Activated T-helper 1 cell treated with anti-CD3 and anti-CD28 coated beads, Interleukin-12 subunit alpha, Interleukin-12 subunit beta, Interleukin-2, Interleukin-4 antibody, amounts not matched to agents 30 ng/mL and 10 ng/mL and 1 ng/mL, durations not matched to agents 14 hours and 24 hours and 36 hours (primary cell): Measurements from ENCODE around the gene NLRP1. TPM values are rescaled to one million over a fixed set of nuclear protein-coding genes. Genes with fewer than 3 reads are reported as not detected.

ENCODE experiments used
- DNase-seq: peaks from one replicate; pipeline ENCODE4 v3.0.0; 2021; ENCODE audit warnings: low spot score
- H3K27ac Mint-ChIP-seq: one replicate; pipeline ENCODE4 v1.8.0; 2021; ENCODE audit warnings: mild to moderate bottlenecking, mixed read lengths
- H3K27me3 Mint-ChIP-seq: one replicate; pipeline ENCODE4 v1.8.0; 2022; ENCODE audit warnings: mild to moderate bottlenecking, moderate library complexity, mixed read lengths; ENCODE audit not compliant: insufficient read depth
- H3K36me3 Mint-ChIP-seq: one replicate; pipeline ENCODE4 v1.8.0; 2021; ENCODE audit warnings: low read depth, mixed read lengths
- H3K4me1 Mint-ChIP-seq: one replicate; pipeline ENCODE4 v1.8.0; 2021; ENCODE audit warnings: low read depth, mixed read lengths
- H3K4me3 Mint-ChIP-seq: one replicate; pipeline ENCODE4 v1.8.0; 2021; ENCODE audit warnings: mild to moderate bottlenecking, moderate library complexity, mixed read lengths
- H3K9me3 Mint-ChIP-seq: one replicate; pipeline ENCODE4 v1.8.0; 2021; ENCODE audit warnings: mixed read lengths
- intact Hi-C: fragments of 100-400 bp; cut with micrococcal nuclease; formaldehyde crosslinking; loops from one replicate; pipeline ENCODE4 v1.15.1; 2024
- total RNA-seq: library from RNA; stranded (reverse); gene quantifications from 2 replicates; pipeline ENCODE4 v1.2.3, GENCODE V29; 2022

The NLRP1 gene
- total RNA-seq, 1 donor from 2014 or later: 26.0 TPM

GRCh38 chr17:5608399-5609112 lies 24.2 kb upstream of the NLRP1 start:
- no peak for DNase-seq
- Mint-ChIP-seq H3K4me1 (no peaks in the 10 kb centered on the region), H3K27me3 (peaks cover 8% of the 10 kb centered on the region), H3K36me3 (no peaks in the 10 kb centered on the region), H3K9me3 (no peaks in the 10 kb centered on the region), H3K27ac (no peak overlapping the region), H3K4me3 (no peak overlapping the region)
- intact Hi-C loops: no loop called here

- no peak for DNase-seq
- Mint-ChIP-seq H3K4me1 (no peaks in the 10 kb centered on the region), H3K4me3 (no peak overlapping the region), H3K9me3 (no peaks in the 10 kb centered on the region), H3K27me3 (peaks cover 8% of the 10 kb centered on the region), H3K27ac (no peak overlapping the region), H3K36me3 (no peaks in the 10 kb centered on the region)
- intact Hi-C loops: no loop called here
Observed at GRCh38 chr17:5607946-5608345, 23.6 kb upstream of the NLRP1 start.

- no peak overlapping the region for H3K27ac Mint-ChIP-seq
- H3K27me3 Mint-ChIP-seq: peaks cover 16% of the 10 kb centered on the region
- intact Hi-C loops: no loop called here
- DNase-seq: no peak
- no peak overlapping the region for H3K4me3 Mint-ChIP-seq
- H3K36me3 Mint-ChIP-seq: no peaks in the 10 kb centered on the region
- no peaks in the 10 kb centered on the region for H3K9me3 Mint-ChIP-seq
- H3K4me1 Mint-ChIP-seq: no peaks in the 10 kb centered on the region
Observed at GRCh38 chr17:5605452-5605851, 21.1 kb upstream of the NLRP1 start.

- no peak for DNase-seq
- intact Hi-C loops: no loop called here
- Mint-ChIP-seq H3K27me3 (peaks cover 14% of the 10 kb centered on the region), H3K4me3 (no peak overlapping the region), H3K36me3 (no peaks in the 10 kb centered on the region), H3K27ac (no peak overlapping the region), H3K4me1 (no peaks in the 10 kb centered on the region), H3K9me3 (no peaks in the 10 kb centered on the region)
Observed at GRCh38 chr17:5600041-5600440, 15.7 kb upstream of the NLRP1 start.

GRCh38 chr17:5598457-5598856 lies 14.1 kb upstream of the NLRP1 start:
- intact Hi-C loops: no loop called here
- H3K36me3 Mint-ChIP-seq: no peaks in the 10 kb centered on the region
- no peak for DNase-seq
- H3K27me3 Mint-ChIP-seq: peaks cover 19% of the 10 kb centered on the region
- no peak overlapping the region for H3K27ac Mint-ChIP-seq
- no peaks in the 10 kb centered on the region for H3K4me1 Mint-ChIP-seq
- no peak overlapping the region for H3K4me3 Mint-ChIP-seq
- no peaks in the 10 kb centered on the region for H3K9me3 Mint-ChIP-seq

- Mint-ChIP-seq H3K4me1 (no peaks in the 10 kb centered on the region), H3K27me3 (peaks cover 21% of the 10 kb centered on the region), H3K4me3 (no peak overlapping the region), H3K9me3 (no peaks in the 10 kb centered on the region), H3K36me3 (no peaks in the 10 kb centered on the region), H3K27ac (no peak overlapping the region)
- intact Hi-C loops: no loop called here
- DNase-seq: no peak
Observed at GRCh38 chr17:5596421-5596820, 12.1 kb upstream of the NLRP1 start.

- Mint-ChIP-seq H3K36me3 (no peaks in the 10 kb centered on the region), H3K9me3 (no peaks in the 10 kb centered on the region), H3K4me1 (no peaks in the 10 kb centered on the region), H3K27ac (no peak overlapping the region), H3K27me3 (peaks cover 16% of the 10 kb centered on the region), H3K4me3 (no peak overlapping the region)
- intact Hi-C loops: no loop called here
- no peak for DNase-seq
Observed at GRCh38 chr17:5595831-5596230, 11.5 kb upstream of the NLRP1 start.

- no peak overlapping the region for H3K27ac Mint-ChIP-seq
- DNase-seq: no peak
- H3K36me3 Mint-ChIP-seq: no peaks in the 10 kb centered on the region
- H3K4me1 Mint-ChIP-seq: peaks cover 2% of the 10 kb centered on the region
- H3K9me3 Mint-ChIP-seq: no peaks in the 10 kb centered on the region
- intact Hi-C loops: loop anchor here (1.0 kb wide), 2 partner anchors 830 to 844 kb away; no protein-coding TSS in a partner anchor
- no peak overlapping the region for H3K4me3 Mint-ChIP-seq
- H3K27me3 Mint-ChIP-seq: peaks cover 19% of the 10 kb centered on the region
Observed at GRCh38 chr17:5592382-5592781, 8.1 kb upstream of the NLRP1 start.

- intact Hi-C loops: loop anchor here (1.0 kb wide), 2 partner anchors 830 to 844 kb away; no protein-coding TSS in a partner anchor
- Mint-ChIP-seq H3K27ac (no peak overlapping the region), H3K4me3 (no peak overlapping the region), H3K9me3 (no peaks in the 10 kb centered on the region), H3K36me3 (no peaks in the 10 kb centered on the region), H3K27me3 (peaks cover 18% of the 10 kb centered on the region), H3K4me1 (peaks cover 6% of the 10 kb centered on the region)
- DNase-seq: no peak
Observed at GRCh38 chr17:5591966-5592365, 7.7 kb upstream of the NLRP1 start.

GRCh38 chr17:5588584-5588983 lies 4.3 kb upstream of the NLRP1 start:
- intact Hi-C loops: loop anchor here (10.0 kb wide), 1 partner anchor 1166 kb away; the partner anchor contains the start of gene XAF1
- no peak overlapping the region for H3K4me3 Mint-ChIP-seq
- peaks cover 8% of the 10 kb centered on the region for H3K27me3 Mint-ChIP-seq
- H3K9me3 Mint-ChIP-seq: no peaks in the 10 kb centered on the region
- no peaks in the 10 kb centered on the region for H3K36me3 Mint-ChIP-seq
- DNase-seq: no peak
- H3K4me1 Mint-ChIP-seq: peaks cover 16% of the 10 kb centered on the region
- no peak overlapping the region for H3K27ac Mint-ChIP-seq

- Mint-ChIP-seq H3K27ac (peak overlapping the region; percentile 63), H3K36me3 (peaks cover 5% of the 10 kb centered on the region), H3K27me3 (peaks cover 8% of the 10 kb centered on the region), H3K4me3 (no peak overlapping the region), H3K4me1 (peaks cover 23% of the 10 kb centered on the region), H3K9me3 (no peaks in the 10 kb centered on the region)
- peak; percentile 47 for DNase-seq
- intact Hi-C loops: loop anchor here (1.0 to 10.0 kb wide), 6 partner anchors 120 to 1256 kb away; partner anchors contain the start of gene XAF1
Observed at GRCh38 chr17:5587438-5588032, 3.2 kb upstream of the NLRP1 start.

- no peaks in the 10 kb centered on the region for H3K9me3 Mint-ChIP-seq
- H3K27ac Mint-ChIP-seq: peak overlapping the region; percentile 16
- DNase-seq: no peak
- intact Hi-C loops: loop anchor here (2.0 to 10.0 kb wide), 2 partner anchors 59 to 1169 kb away; partner anchors contain the start of gene XAF1
- peaks cover 36% of the 10 kb centered on the region for H3K4me1 Mint-ChIP-seq
- H3K4me3 Mint-ChIP-seq: no peak overlapping the region
- peaks cover 4% of the 10 kb centered on the region for H3K27me3 Mint-ChIP-seq
- peaks cover 16% of the 10 kb centered on the region for H3K36me3 Mint-ChIP-seq
Observed at GRCh38 chr17:5585836-5586521, 1.7 kb upstream of the NLRP1 start.

- Mint-ChIP-seq H3K4me3 (peak overlapping the region; percentile 95), H3K36me3 (peaks cover 22% of the 10 kb centered on the region), H3K4me1 (peaks cover 43% of the 10 kb centered on the region), H3K27me3 (peaks cover 3% of the 10 kb centered on the region), H3K9me3 (no peaks in the 10 kb centered on the region), H3K27ac (no peak overlapping the region)
- no peak for DNase-seq
- intact Hi-C loops: loop anchor here (2.0 to 10.0 kb wide), 2 partner anchors 59 to 1169 kb away; partner anchors contain the start of gene XAF1
Observed at GRCh38 chr17:5585287-5585794, 1.0 kb upstream of the NLRP1 start.
